ENCODE data around the gene SH3BGR. TPM values are rescaled to one million over a fixed set of nuclear protein-coding genes. Genes with fewer than 3 reads are reported as not detected.

SH3BGR gene
- total and polyA plus RNA-seq, 4 donors, result 0.33 to 5.4 (median 2.0) TPM

- H3K9ac ChIP-seq (ENCODE audit: low read depth in 1 of 2, low read length in 2 of 2), result no peak overlapping the region
- no peaks in the 10 kb centered on the region for H3K9me3 ChIP-seq (ENCODE audit: control insufficient read depth in 4 of 4, low read length in 3 of 4)
- H3K36me3 ChIP-seq (ENCODE audit: control insufficient read depth in 4 of 4, insufficient read depth in 3 of 4, low read depth in 1 of 4, low read length in 3 of 4), result no peaks in the 10 kb centered on the region
- no peak for TF ChIP-seq MAX (IDR thresholded peaks at IDR 0.05)
- peaks cover 0 to 3% (median 0%) of the 10 kb centered on the region in 4 donors for H3K4me1 ChIP-seq (ENCODE audit: control insufficient read depth in 4 of 4, insufficient read depth in 4 of 4, low read length in 3 of 4)
- 69% methylated on average over 6 of the region's 6 CpGs for WGBS
- H3K4me3 ChIP-seq (ENCODE audit: low read depth in 1 of 3, low read length in 3 of 3), result no peak overlapping the region
- DNase-seq (ENCODE audit: low spot score), result no peak
- no peak overlapping the region for H3K27ac ChIP-seq (ENCODE audit: low read depth in 1 of 2, low read length in 2 of 2)
- H3K27me3 ChIP-seq (ENCODE audit: control insufficient read depth in 4 of 4, insufficient read depth in 4 of 4, low read length in 3 of 4), result no peaks in the 10 kb centered on the region
These were observed 82.0 kb downstream of the SH3BGR start for GRCh38 chr21:39533545-39534380.

- TF ChIP-seq YY1 (IDR thresholded peaks at IDR 0.05) (no peak), MAX (IDR thresholded peaks at IDR 0.05) (no peak), NR2F2 (IDR thresholded peaks at IDR 0.05) (no peak), RAD21 (IDR thresholded peaks at IDR 0.05) (no peak), JUND (IDR thresholded peaks at IDR 0.05) (no peak), RXRA (IDR thresholded peaks at IDR 0.05) (no peak), SP1 (IDR thresholded peaks at IDR 0.05) (no peak), HNF4G (IDR thresholded peaks at IDR 0.05) (no peak), HNF4A (conservative IDR thresholded peaks at IDR 0.05) (no peak), GABPA (IDR thresholded peaks at IDR 0.05 in 1 of 2, conservative IDR thresholded peaks at IDR 0.05 in 1 of 2) (no peak), FOXA2 (IDR thresholded peaks at IDR 0.05) (no peak), TAF1 (conservative IDR thresholded peaks at IDR 0.05) (no peak), ATF3 (IDR thresholded peaks at IDR 0.05) (no peak), EGR1 (IDR thresholded peaks at IDR 0.05; ENCODE audit: low read depth in 2 of 2) (no peak), FOXA1 (IDR thresholded peaks at IDR 0.05) (no peak)
- TF ChIP-seq, protein P1, sequence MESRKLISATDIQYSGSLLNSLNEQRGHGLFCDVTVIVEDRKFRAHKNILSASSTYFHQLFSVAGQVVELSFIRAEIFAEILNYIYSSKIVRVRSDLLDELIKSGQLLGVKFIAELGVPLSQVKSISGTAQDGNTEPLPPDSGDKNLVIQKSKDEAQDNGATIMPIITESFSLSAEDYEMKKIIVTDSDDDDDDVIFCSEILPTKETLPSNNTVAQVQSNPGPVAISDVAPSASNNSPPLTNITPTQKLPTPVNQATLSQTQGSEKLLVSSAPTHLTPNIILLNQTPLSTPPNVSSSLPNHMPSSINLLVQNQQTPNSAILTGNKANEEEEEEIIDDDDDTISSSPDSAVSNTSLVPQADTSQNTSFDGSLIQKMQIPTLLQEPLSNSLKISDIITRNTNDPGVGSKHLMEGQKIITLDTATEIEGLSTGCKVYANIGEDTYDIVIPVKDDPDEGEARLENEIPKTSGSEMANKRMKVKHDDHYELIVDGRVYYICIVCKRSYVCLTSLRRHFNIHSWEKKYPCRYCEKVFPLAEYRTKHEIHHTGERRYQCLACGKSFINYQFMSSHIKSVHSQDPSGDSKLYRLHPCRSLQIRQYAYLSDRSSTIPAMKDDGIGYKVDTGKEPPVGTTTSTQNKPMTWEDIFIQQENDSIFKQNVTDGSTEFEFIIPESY (IDR thresholded peaks at IDR 0.05), result no peak
- TF ChIP-seq, protein P2, sequence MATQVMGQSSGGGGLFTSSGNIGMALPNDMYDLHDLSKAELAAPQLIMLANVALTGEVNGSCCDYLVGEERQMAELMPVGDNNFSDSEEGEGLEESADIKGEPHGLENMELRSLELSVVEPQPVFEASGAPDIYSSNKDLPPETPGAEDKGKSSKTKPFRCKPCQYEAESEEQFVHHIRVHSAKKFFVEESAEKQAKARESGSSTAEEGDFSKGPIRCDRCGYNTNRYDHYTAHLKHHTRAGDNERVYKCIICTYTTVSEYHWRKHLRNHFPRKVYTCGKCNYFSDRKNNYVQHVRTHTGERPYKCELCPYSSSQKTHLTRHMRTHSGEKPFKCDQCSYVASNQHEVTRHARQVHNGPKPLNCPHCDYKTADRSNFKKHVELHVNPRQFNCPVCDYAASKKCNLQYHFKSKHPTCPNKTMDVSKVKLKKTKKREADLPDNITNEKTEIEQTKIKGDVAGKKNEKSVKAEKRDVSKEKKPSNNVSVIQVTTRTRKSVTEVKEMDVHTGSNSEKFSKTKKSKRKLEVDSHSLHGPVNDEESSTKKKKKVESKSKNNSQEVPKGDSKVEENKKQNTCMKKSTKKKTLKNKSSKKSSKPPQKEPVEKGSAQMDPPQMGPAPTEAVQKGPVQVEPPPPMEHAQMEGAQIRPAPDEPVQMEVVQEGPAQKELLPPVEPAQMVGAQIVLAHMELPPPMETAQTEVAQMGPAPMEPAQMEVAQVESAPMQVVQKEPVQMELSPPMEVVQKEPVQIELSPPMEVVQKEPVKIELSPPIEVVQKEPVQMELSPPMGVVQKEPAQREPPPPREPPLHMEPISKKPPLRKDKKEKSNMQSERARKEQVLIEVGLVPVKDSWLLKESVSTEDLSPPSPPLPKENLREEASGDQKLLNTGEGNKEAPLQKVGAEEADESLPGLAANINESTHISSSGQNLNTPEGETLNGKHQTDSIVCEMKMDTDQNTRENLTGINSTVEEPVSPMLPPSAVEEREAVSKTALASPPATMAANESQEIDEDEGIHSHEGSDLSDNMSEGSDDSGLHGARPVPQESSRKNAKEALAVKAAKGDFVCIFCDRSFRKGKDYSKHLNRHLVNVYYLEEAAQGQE (IDR thresholded peaks at IDR 0.05), result no peak
- TF ChIP-seq, protein P3, sequence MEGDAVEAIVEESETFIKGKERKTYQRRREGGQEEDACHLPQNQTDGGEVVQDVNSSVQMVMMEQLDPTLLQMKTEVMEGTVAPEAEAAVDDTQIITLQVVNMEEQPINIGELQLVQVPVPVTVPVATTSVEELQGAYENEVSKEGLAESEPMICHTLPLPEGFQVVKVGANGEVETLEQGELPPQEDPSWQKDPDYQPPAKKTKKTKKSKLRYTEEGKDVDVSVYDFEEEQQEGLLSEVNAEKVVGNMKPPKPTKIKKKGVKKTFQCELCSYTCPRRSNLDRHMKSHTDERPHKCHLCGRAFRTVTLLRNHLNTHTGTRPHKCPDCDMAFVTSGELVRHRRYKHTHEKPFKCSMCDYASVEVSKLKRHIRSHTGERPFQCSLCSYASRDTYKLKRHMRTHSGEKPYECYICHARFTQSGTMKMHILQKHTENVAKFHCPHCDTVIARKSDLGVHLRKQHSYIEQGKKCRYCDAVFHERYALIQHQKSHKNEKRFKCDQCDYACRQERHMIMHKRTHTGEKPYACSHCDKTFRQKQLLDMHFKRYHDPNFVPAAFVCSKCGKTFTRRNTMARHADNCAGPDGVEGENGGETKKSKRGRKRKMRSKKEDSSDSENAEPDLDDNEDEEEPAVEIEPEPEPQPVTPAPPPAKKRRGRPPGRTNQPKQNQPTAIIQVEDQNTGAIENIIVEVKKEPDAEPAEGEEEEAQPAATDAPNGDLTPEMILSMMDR (IDR thresholded peaks at IDR 0.05; ENCODE audit: low read depth, low read length, missing input control), result no peak
- DNase-seq (ENCODE audit: low spot score), result no peak
These were observed 84.1 kb downstream of the SH3BGR start for GRCh38 chr21:39535646-39536437.

More at GRCh38 chr21:39535646-39536437, 84.1 kb downstream of the SH3BGR start:
- no peak overlapping the region for H3K27ac ChIP-seq (ENCODE audit: low read depth in 1 of 2, low read length in 2 of 2)
- H3K4me1 ChIP-seq (ENCODE audit: control insufficient read depth in 4 of 4, insufficient read depth in 4 of 4, low read length in 3 of 4), result no peaks in the 10 kb centered on the region
- no peaks in the 10 kb centered on the region for H3K36me3 ChIP-seq (ENCODE audit: control insufficient read depth in 4 of 4, insufficient read depth in 3 of 4, low read depth in 1 of 4, low read length in 3 of 4)
- no peak overlapping the region for H3K4me3 ChIP-seq (ENCODE audit: low read depth in 1 of 3, low read length in 3 of 3)
- H3K27me3 ChIP-seq (ENCODE audit: control insufficient read depth in 4 of 4, insufficient read depth in 4 of 4, low read length in 3 of 4), result no peaks in the 10 kb centered on the region
- WGBS, result 85% methylated on average over 15 of the region's 15 CpGs
- H3K9ac ChIP-seq (ENCODE audit: low read depth in 1 of 2, low read length in 2 of 2), result no peak overlapping the region
- no peaks in the 10 kb centered on the region for H3K9me3 ChIP-seq (ENCODE audit: control insufficient read depth in 4 of 4, low read length in 3 of 4)

Data from liver (tissue), 9 donors.